Fibroblast of lung (primary cell): ENCODE results near the gene WRAP73. TPM values are rescaled to one million over a fixed set of nuclear protein-coding genes. Genes with fewer than 3 reads are reported as not detected.

Source experiments
- DNase-seq, 2 donors: peaks; one replicate each; pipeline versions ENCODE4 v3.0.0 to v3.0.0-alpha.2; 2010; ENCODE audit warnings: low read depth in 2 of 2
- H2AFZ ChIP-seq: 2 replicates; pipeline ENCODE4 v1.5.1; 2012; ENCODE audit warnings: low read length, control low read depth, inconsistent platforms
- H3K27ac ChIP-seq: 2 replicates; pipeline ENCODE4 v1.5.1; 2011; ENCODE audit warnings: low read length, control low read depth; ENCODE audit not compliant: insufficient read depth
- H3K27me3 ChIP-seq: 2 replicates; pipeline ENCODE4 v1.5.1; 2011; ENCODE audit warnings: mild to moderate bottlenecking, low read length; ENCODE audit not compliant: control insufficient read depth, insufficient read depth
- H3K36me3 ChIP-seq: 2 replicates; pipeline ENCODE4 v1.5.1; 2011; ENCODE audit warnings: low read length; ENCODE audit not compliant: control insufficient read depth, insufficient read depth
- H3K4me1 ChIP-seq: 2 replicates; pipeline ENCODE4 v1.5.1; 2011; ENCODE audit warnings: low read length; ENCODE audit not compliant: control insufficient read depth, insufficient read depth; ENCODE audit errors: extremely low read depth
- H3K4me2 ChIP-seq: 2 replicates; pipeline ENCODE4 v1.5.1; 2011; ENCODE audit warnings: low read length, control low read depth; ENCODE audit not compliant: insufficient read depth; ENCODE audit errors: extremely low read depth
- H3K4me3 ChIP-seq, 4 experiments: fragments of 200-600 bp in 1 of 4; sonication (generic) in 1 of 4; replicated peaks in 1 of 4; 2 replicates each; pipeline ENCODE4 v1.5.1; 2011 to 2016; ENCODE audit warnings: low read length in 4 of 4, low read depth in 3 of 4, mild to moderate bottlenecking in 3 of 4, control low read depth in 2 of 4, inconsistent platforms in 1 of 4, mixed read lengths in 1 of 4; ENCODE audit not compliant: insufficient read depth in 1 of 4; ENCODE audit errors: control extremely low read depth in 1 of 4
- H3K79me2 ChIP-seq: 2 replicates; pipeline ENCODE4 v1.5.1; 2012; ENCODE audit warnings: mild to moderate bottlenecking, low read length, inconsistent platforms; ENCODE audit not compliant: control insufficient read depth, insufficient read depth
- H3K9ac ChIP-seq: 2 replicates; pipeline ENCODE4 v1.5.1; 2011; ENCODE audit warnings: mild to moderate bottlenecking, low read length, control low read depth; ENCODE audit not compliant: insufficient read depth
- H3K9me3 ChIP-seq: 2 replicates; pipeline ENCODE4 v1.5.1; 2012; ENCODE audit warnings: low read depth, low read length; ENCODE audit not compliant: control insufficient read depth, insufficient read depth
- H4K20me1 ChIP-seq: 2 replicates; pipeline ENCODE4 v1.5.1; 2011; ENCODE audit warnings: low read length; ENCODE audit not compliant: control insufficient read depth, insufficient read depth; ENCODE audit errors: extremely low read depth
- CTCF ChIP-seq, 2 donors: IDR thresholded peaks in 1 of 2; conservative IDR thresholded peaks in 1 of 2; 1 replicate in 1 of 2; 2 replicates in 1 of 2; pipeline ENCODE4 v1.5.1; 2011 to 2012; ENCODE audit warnings: low read length in 2 of 2, control low read depth in 1 of 2, inconsistent platforms in 1 of 2, low read depth in 1 of 2, mild to moderate bottlenecking in 1 of 2
- EZH2 ChIP-seq: IDR thresholded peaks from 2 replicates; pipeline ENCODE4 v1.5.1; 2012; ENCODE audit warnings: low read length, control low read depth, mild to moderate bottlenecking; ENCODE audit errors: missing control alignments
- polyA minus RNA-seq: library from RNA; depleted of rRNA, polyadenylated mRNA; stranded (reverse); fragments of >200 nt; gene quantifications from 2 replicates; pipeline ENCODE4 v1.2.3, GENCODE V29; 2011; ENCODE audit warnings: low replicate concordance
- polyA plus RNA-seq, 2 donors: library from polyadenylated mRNA; depleted of rRNA in 1 of 2; stranded (reverse) in 1 of 2; unstranded in 1 of 2; fragments of >200 nt; gene quantifications; 2 replicates each; pipeline ENCODE4 v1.2.1, GENCODE V29; 2011 to 2012; ENCODE audit warnings: missing spikeins in 1 of 2
- total RNA-seq: library from RNA; depleted of rRNA; stranded (reverse); fragments of >200 nt; gene quantifications from 2 replicates; pipeline ENCODE4 v1.2.1, GENCODE V29; 2014

WRAP73 gene
- total RNA-seq (15.0 and 15.2 TPM in 2 replicates), polyA plus RNA-seq (12.0 and 15.8 TPM in 2 replicates), polyA minus RNA-seq (10.5 and 29.7 TPM in 2 replicates)
- 9.5 and 15.0 TPM in 2 replicates for polyA plus RNA-seq (2012)

GRCh38 chr1:3649342-3650247, at the start of gene WRAP73:
WRAP73 (minus strand) TSS chr1:3650103; CDS start chr1:3649999, 104 bp downstream.
- Histone ChIP-seq H3K36me3 (peaks cover 3% of the 10 kb centered on the region), H3K79me2 (no peaks in the 10 kb centered on the region), H3K9ac (peak within 1 kb of the TSS; percentile 73), H3K4me1 (no peaks in the 10 kb centered on the region), H3K4me2 (peak within 1 kb of the TSS; percentile 53), H2AFZ (peak within 1 kb of the TSS; percentile 61), H3K27me3 (peaks cover 34% of the 10 kb centered on the region), H3K27ac (no peak within 1 kb of the TSS), H3K4me3 (peak within 1 kb of the TSS; percentile 74 to 93 (median 78)), H3K9me3 (no peaks in the 10 kb centered on the region), H4K20me1 (no peaks in the 10 kb centered on the region)
- TF ChIP-seq CTCF (conservative IDR thresholded peaks at IDR 0.05 in 1 of 2, IDR thresholded peaks at IDR 0.05 in 1 of 2; ENCODE audit: low read depth in 1 of 2, low read length in 2 of 2) = peak in 1 of 2 donors; percentile 14
- TF ChIP-seq EZH2 = no peak
- DNase-seq = peak; percentile 90

GRCh38 chr1:3699596-3699995, 49.7 kb upstream of the WRAP73 start:
- no peak overlapping the region for H3K4me3 ChIP-seq
- H3K4me2 ChIP-seq = no peak overlapping the region
- no peaks in the 10 kb centered on the region for H3K36me3 ChIP-seq
- H2AFZ ChIP-seq = no peak overlapping the region
- peaks cover 7% of the 10 kb centered on the region for H3K27me3 ChIP-seq
- H4K20me1 ChIP-seq = no peaks in the 10 kb centered on the region
- no peaks in the 10 kb centered on the region for H3K79me2 ChIP-seq
- TF ChIP-seq CTCF (conservative IDR thresholded peaks at IDR 0.05 in 1 of 2, IDR thresholded peaks at IDR 0.05 in 1 of 2; ENCODE audit: low read depth in 1 of 2, low read length in 2 of 2) = no peak
- no peak for TF ChIP-seq EZH2
- H3K4me1 ChIP-seq = no peaks in the 10 kb centered on the region
- H3K9ac ChIP-seq = no peak overlapping the region
- no peak for DNase-seq
- H3K27ac ChIP-seq = no peak overlapping the region
- H3K9me3 ChIP-seq = no peaks in the 10 kb centered on the region

GRCh38 chr1:3698660-3699408, 48.9 kb upstream of the WRAP73 start:
- Histone ChIP-seq H3K9me3 (no peaks in the 10 kb centered on the region), H3K9ac (no peak overlapping the region), H3K4me1 (no peaks in the 10 kb centered on the region), H3K36me3 (no peaks in the 10 kb centered on the region), H3K27ac (no peak overlapping the region), H3K27me3 (peaks cover 4% of the 10 kb centered on the region), H3K4me3 (no peak overlapping the region), H4K20me1 (no peaks in the 10 kb centered on the region), H3K4me2 (no peak overlapping the region), H2AFZ (no peak overlapping the region), H3K79me2 (no peaks in the 10 kb centered on the region)
- TF ChIP-seq EZH2 = no peak
- no peak for TF ChIP-seq CTCF (conservative IDR thresholded peaks at IDR 0.05 in 1 of 2, IDR thresholded peaks at IDR 0.05 in 1 of 2; ENCODE audit: low read depth in 1 of 2, low read length in 2 of 2)
- no peak for DNase-seq
